K562 (cell line): ENCODE measurements around the gene SPTY2D1. TPM values are rescaled to one million over a fixed set of nuclear protein-coding genes. Genes with fewer than 3 reads are reported as not detected.
A peak's percentile ranks its signal among the peaks of the same experiment; 100 is the strongest.

Source experiments
- ESRRA ChIP-seq: fragments of 450-650 bp; IDR thresholded peaks from 2 replicates; pipeline ENCODE4 v1.6.1; 2014; ENCODE audit warnings: low read depth, mild to moderate bottlenecking, moderate library complexity, borderline replicate concordance
- HMGN3 ChIP-seq: IDR thresholded peaks from 2 replicates; pipeline ENCODE4 v1.6.1; 2011; ENCODE audit warnings: borderline replicate concordance, low read depth, mild to moderate bottlenecking, mixed read lengths, low read length; ENCODE audit not compliant: insufficient read length; ENCODE audit errors: extremely low read depth
- KAT7 ChIP-seq: sonication (generic); formaldehyde crosslinking; IDR thresholded peaks from 2 replicates; pipeline ENCODE4 v1.8.0; 2022; ENCODE audit warnings: missing genetic modification reagents, mild to moderate bottlenecking, borderline replicate concordance
- KAT8 ChIP-seq: fragments of 450-650 bp; IDR thresholded peaks from 2 replicates; pipeline ENCODE4 v1.6.1; 2016; ENCODE audit warnings: low read depth, mild to moderate bottlenecking
- KDM5B ChIP-seq: fragments of 200-600 bp; sonication (generic); IDR thresholded peaks from 2 replicates; pipeline ENCODE4 v1.6.1; 2012; ENCODE audit warnings: low read depth, mild to moderate bottlenecking, moderate library complexity, low read length, control low read depth, inconsistent platforms; ENCODE audit not compliant: insufficient replicate concordance
- MBD2 ChIP-seq: sonication (generic); IDR thresholded peaks from 2 replicates; pipeline ENCODE4 v1.6.1; 2016; ENCODE audit warnings: low read depth, borderline replicate concordance
- POLR2B ChIP-seq: fragments of 450-650 bp; IDR thresholded peaks from 2 replicates; pipeline ENCODE4 v1.6.1; 2018; ENCODE audit warnings: low read depth; ENCODE audit not compliant: partially characterized antibody
- RBFOX2 ChIP-seq: fragments of 200-400 bp; formaldehyde crosslinking; IDR thresholded peaks from 2 replicates; pipeline ENCODE4 v1.6.1; 2017; ENCODE audit warnings: low read depth, mild to moderate bottlenecking, low read length, moderate library complexity
- SAFB ChIP-seq: fragments of 200-400 bp; formaldehyde crosslinking; IDR thresholded peaks from 2 replicates; pipeline ENCODE4 v1.6.1; 2017; ENCODE audit warnings: low read depth, low read length, borderline replicate concordance
- SAP30 ChIP-seq: fragments of 200-600 bp; sonication (generic); IDR thresholded peaks from 2 replicates; pipeline ENCODE4 v1.6.1; 2012; ENCODE audit warnings: borderline replicate concordance, low read depth, mild to moderate bottlenecking, moderate library complexity, low read length, control low read depth, inconsistent platforms; ENCODE audit not compliant: insufficient read depth, poor library complexity, severe bottlenecking
- SIN3A ChIP-seq, 2 experiments: fragments of 150-350 bp in 1 of 2; IDR thresholded peaks; 2 replicates each; pipeline ENCODE4 v1.6.1; 2011 to 2016; ENCODE audit warnings: borderline replicate concordance in 2 of 2, low read depth in 2 of 2, low read length in 2 of 2, mild to moderate bottlenecking in 2 of 2, moderate library complexity in 2 of 2; ENCODE audit not compliant: control insufficient read depth in 1 of 2
- SNRNP70 ChIP-seq: fragments of 200-400 bp; formaldehyde crosslinking; optimal IDR thresholded peaks from 2 replicates; pipeline ENCODE3; 2017; ENCODE audit warnings: low read depth, low read length
- TBP ChIP-seq: optimal IDR thresholded peaks from 2 replicates; pipeline ENCODE3; 2011; ENCODE audit warnings: low read depth, low read length, improper control_type of control experiment
- ZFP1 ChIP-seq: fragments of 450-650 bp; formaldehyde crosslinking; IDR thresholded peaks from 2 replicates; pipeline ENCODE4 v1.4.0; 2020; ENCODE audit warnings: mild to moderate bottlenecking, mixed read lengths
- polyA plus RNA-seq, 8 experiments: library from polyadenylated mRNA; depleted of rRNA in 4 of 8; stranded (reverse) in 5 of 8; unstranded in 3 of 8; fragments of >200 nt; fragmentation: Nextera tagmentation in 2 of 8; fragmentation: Illumina TruSeq in 1 of 8; extraction: Ambion mirVana in 2 of 8; extraction: Trizol in 1 of 8; gene quantifications; 2 replicates each; pipeline versions ENCODE4 v1.2.1 to v1.2.3, GENCODE V29; 2011 to 2014; ENCODE audit warnings: inconsistent platforms in 1 of 8, missing spikeins in 1 of 8
- total RNA-seq, 7 experiments: library from RNA; depleted of rRNA in 6 of 7; stranded (reverse); fragments of >200 nt in 6 of 7; fragmentation: Illumina TruSeq in 2 of 7; extraction: Trizol in 2 of 7; gene quantifications; 2 replicates each; pipeline versions ENCODE4 v1.2.1 to v1.2.3, GENCODE V29; 2011 to 2021; ENCODE audit warnings: low replicate concordance in 1 of 7
- TF ChIP-seq, protein P1 (sequence below), 3 experiments: fragments of 200-800 bp in 1 of 3; sonication (Bioruptor generic) in 1 of 3; sonication (generic) in 1 of 3; formaldehyde crosslinking in 1 of 3; IDR thresholded peaks; 2 replicates each; pipeline versions ENCODE4 v1.6.1 to v1.8.0; 2016 to 2022; ENCODE audit warnings: mild to moderate bottlenecking in 2 of 3, missing compliant biosample characterization in 2 of 3, missing genetic modification characterization in 2 of 3, missing genetic modification reagents in 1 of 3
- TF ChIP-seq, protein P2 (sequence below), 2 experiments: fragments of 450-650 bp; conservative IDR thresholded peaks; 2 replicates each; pipeline ENCODE4 v1.6.1; 2017; ENCODE audit warnings: mild to moderate bottlenecking in 2 of 2, moderate library complexity in 2 of 2
- TF ChIP-seq, protein P3 (sequence below): fragments of 450-650 bp; formaldehyde crosslinking; IDR thresholded peaks from 2 replicates; pipeline ENCODE4 v1.4.0; 2020; ENCODE audit warnings: mild to moderate bottlenecking, mixed read lengths

Gene SPTY2D1
- total and polyA plus RNA-seq, 9 of the 15 experiments (the other 6 are each of a cell fraction or from before 2014, with no cell fraction given): 3.2 to 32.1 (median 12.9) TPM

DNA sequence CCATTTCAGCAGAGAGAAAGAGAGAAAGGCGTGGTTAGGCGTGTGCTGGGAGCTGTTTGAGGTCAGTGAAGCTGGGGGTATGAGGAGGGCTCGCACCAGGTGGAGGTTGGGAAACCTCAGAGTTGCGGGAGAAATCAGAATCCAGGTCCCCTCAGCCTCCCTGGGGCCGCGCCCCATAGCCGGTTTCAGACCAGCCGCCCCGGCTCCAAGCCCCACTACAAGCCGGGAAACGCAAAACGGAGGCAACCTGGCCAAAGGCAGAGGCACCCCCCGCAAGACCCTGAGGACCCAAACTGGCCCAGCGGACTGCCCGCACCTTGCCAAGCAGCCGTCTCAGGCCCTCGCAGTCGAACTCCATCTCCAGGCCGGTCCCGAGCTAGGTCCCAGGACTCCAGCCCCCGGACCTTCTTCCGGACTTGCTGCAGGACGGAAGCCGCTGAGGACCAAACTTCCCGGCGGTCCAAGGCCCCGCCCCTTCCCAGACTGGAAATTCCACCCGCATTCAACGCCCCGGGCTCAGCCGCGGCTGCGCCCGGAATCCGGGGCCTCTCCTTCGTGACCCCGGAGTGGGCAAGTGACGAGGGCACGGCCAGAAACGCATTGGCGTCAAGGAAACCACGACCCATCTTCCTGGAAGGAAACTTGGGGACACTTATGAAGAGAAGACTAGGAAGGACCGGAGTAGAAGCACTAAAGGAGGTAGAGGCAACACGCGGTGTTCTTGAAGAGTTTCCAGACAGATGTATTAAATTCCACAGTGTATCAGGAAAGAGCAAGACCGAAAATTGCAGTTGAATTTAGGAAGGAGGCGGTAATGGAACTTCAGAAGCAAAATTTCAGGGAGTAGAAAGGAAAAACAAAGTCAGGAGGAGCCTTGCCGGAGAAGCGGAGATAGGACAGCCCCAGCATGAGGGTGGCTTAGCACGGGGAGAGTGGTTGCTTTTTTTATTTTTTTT lies 45.6 kb downstream of the SPTY2D1 start, which contains the start of gene UEVLD (continued):
- peak; percentile 54; the same call in 1 of the 2 replicates for TF ChIP-seq ESRRA
- peak; percentile 95 for TF ChIP-seq KDM5B
- peak; percentile 69 for TF ChIP-seq MBD2
- TF ChIP-seq, protein P1, sequence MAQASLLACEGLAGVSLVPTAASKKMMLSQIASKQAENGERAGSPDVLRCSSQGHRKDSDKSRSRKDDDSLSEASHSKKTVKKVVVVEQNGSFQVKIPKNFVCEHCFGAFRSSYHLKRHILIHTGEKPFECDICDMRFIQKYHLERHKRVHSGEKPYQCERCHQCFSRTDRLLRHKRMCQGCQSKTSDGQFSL (CRISPR knock-in tag; IDR thresholded peaks at IDR 0.05): no peak
- TF ChIP-seq, protein P1 (tag; IDR thresholded peaks at IDR 0.05): no peak
- TF ChIP-seq SAFB: no peak
- TF ChIP-seq POLR2B: peak; percentile 74
- TF ChIP-seq KAT7 (CRISPR knock-in tag): 0 out of 2 replicates have a peak, but pooled peaks have one; percentile 16
- TF ChIP-seq ZFP1 (CRISPR knock-in tag): peak; percentile 21; the same call in 1 of the 2 replicates
- TF ChIP-seq SAP30: peak; percentile 82
- no peak for TF ChIP-seq KAT8
- TF ChIP-seq SNRNP70: no peak
- TF ChIP-seq TBP: peak; percentile 25
- TF ChIP-seq RBFOX2: peak; percentile 87
- TF ChIP-seq, protein P2, sequence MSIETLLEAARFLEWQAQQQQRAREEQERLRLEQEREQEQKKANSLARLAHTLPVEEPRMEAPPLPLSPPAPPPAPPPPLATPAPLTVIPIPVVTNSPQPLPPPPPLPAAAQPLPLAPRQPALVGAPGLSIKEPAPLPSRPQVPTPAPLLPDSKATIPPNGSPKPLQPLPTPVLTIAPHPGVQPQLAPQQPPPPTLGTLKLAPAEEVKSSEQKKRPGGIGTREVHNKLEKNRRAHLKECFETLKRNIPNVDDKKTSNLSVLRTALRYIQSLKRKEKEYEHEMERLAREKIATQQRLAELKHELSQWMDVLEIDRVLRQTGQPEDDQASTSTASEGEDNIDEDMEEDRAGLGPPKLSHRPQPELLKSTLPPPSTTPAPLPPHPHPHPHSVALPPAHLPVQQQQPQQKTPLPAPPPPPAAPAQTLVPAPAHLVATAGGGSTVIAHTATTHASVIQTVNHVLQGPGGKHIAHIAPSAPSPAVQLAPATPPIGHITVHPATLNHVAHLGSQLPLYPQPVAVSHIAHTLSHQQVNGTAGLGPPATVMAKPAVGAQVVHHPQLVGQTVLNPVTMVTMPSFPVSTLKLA (conservative IDR thresholded peaks at IDR 0.05): peak; percentile 47 to 56
- peak; percentile 70 to 85; a peak in 2 of 4 replicates for TF ChIP-seq SIN3A (IDR thresholded peaks at IDR 0.05; ENCODE audit: borderline replicate concordance in 2 of 2, control insufficient read depth in 1 of 2, low read depth in 2 of 2, low read length in 2 of 2)
- TF ChIP-seq, protein P3, sequence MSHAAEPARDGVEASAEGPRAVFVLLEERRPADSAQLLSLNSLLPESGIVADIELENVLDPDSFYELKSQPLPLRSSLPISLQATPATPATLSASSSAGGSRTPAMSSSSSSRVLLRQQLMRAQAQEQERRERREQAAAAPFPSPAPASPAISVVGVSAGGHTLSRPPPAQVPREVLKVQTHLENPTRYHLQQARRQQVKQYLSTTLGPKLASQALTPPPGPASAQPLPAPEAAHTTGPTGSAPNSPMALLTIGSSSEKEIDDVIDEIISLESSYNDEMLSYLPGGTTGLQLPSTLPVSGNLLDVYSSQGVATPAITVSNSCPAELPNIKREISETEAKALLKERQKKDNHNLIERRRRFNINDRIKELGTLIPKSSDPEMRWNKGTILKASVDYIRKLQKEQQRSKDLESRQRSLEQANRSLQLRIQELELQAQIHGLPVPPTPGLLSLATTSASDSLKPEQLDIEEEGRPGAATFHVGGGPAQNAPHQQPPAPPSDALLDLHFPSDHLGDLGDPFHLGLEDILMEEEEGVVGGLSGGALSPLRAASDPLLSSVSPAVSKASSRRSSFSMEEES: no peak
- TF ChIP-seq HMGN3: peak; percentile 76
